ENCODE measurements around the gene DIAPH2.

GRCh38 chrX:97609938-97610337 lies 925.3 kb downstream of the DIAPH2 start:
- TF ChIP-seq ZC3H4 (CRISPR knock-in tag; IDR thresholded peaks at IDR 0.05; ENCODE audit: borderline replicate concordance), result no peak
- no peak for TF ChIP-seq MBNL3 (CRISPR knock-in tag; conservative IDR thresholded peaks at IDR 0.05)
- TF ChIP-seq CTCF (CRISPR knock-in tag; IDR thresholded peaks at IDR 0.05), result no peak
- TF ChIP-seq SPEN (CRISPR knock-in tag; IDR thresholded peaks at IDR 0.05; ENCODE audit: low read depth), result no peak
- no peak for TF ChIP-seq ZNF225 (CRISPR knock-in tag; IDR thresholded peaks at IDR 0.05)
- no peak for TF ChIP-seq ZNF777 (CRISPR knock-in tag; IDR thresholded peaks at IDR 0.05)
- no peak for TF ChIP-seq TP53 (CRISPR knock-in tag; conservative IDR thresholded peaks at IDR 0.05)
- TF ChIP-seq RBFOX2 (IDR thresholded peaks at IDR 0.05; ENCODE audit: low read depth, low read length), result no peak
- no peak for TF ChIP-seq HDAC6 (IDR thresholded peaks at IDR 0.05; ENCODE audit: low read depth, low read length)
- no peak for TF ChIP-seq ZNF337 (CRISPR knock-in tag; IDR thresholded peaks at IDR 0.05; ENCODE audit: borderline replicate concordance, low read depth)
- TF ChIP-seq USF2 (IDR thresholded peaks at IDR 0.05; ENCODE audit: low read depth, low read length), result no peak
- TF ChIP-seq USF2 (CRISPR knock-in tag; IDR thresholded peaks at IDR 0.05; ENCODE audit: borderline replicate concordance), result no peak

Data from HepG2 (cell line).